Medulla oblongata (tissue), 1 donor: ENCODE results near the gene MED15.

Source experiments
- DNase-seq: peaks from one replicate; pipeline ENCODE4 v3.0.0-alpha.2; 2015; ENCODE audit errors: extremely low spot score

MED15 gene

GRCh38 chr22:20509344-20510047 lies 2.1 kb downstream of the MED15 start:
- peak; percentile 88 for DNase-seq

GRCh38 chr22:20510811-20511577 lies 3.6 kb downstream of the MED15 start:
- no peak for DNase-seq

DNA sequence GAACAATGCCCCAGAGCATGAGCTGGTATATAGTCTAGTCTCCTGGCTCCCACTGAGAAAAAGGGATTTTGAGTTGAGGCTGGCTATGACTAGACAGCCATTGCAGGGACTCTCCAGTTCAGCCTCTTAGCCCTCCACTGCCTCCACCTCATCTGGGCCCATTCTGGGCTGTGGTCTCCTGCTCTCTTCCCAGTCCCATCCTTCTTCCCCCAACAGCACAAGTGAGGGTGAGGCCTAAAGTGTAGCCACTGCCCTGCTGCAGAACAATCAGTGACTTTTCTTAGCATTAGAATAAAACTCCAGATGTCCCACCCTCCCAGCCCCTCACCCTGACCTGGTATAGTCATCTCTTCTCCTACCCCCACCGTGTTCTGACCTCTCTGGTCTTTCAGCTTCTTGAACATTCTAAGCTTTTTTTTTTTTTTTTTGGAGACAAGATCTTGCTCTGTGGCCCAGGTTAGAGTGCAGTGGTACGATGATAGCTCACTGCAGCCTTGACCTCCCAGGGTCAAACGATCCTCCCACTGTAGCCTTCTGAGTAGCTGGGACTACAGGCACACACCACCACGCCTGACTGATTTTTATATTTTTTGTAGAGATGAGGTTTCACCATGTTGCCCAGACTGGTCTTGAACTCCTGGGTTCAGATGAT lies 4.3 kb downstream of the MED15 start:
- no peak for DNase-seq

- no peak for DNase-seq
Measured at GRCh38 chr22:20514658-20515406, 7.4 kb downstream of the MED15 start.

GRCh38 chr22:20516399-20516798 lies 9.0 kb downstream of the MED15 start:
- no peak for DNase-seq

DNA sequence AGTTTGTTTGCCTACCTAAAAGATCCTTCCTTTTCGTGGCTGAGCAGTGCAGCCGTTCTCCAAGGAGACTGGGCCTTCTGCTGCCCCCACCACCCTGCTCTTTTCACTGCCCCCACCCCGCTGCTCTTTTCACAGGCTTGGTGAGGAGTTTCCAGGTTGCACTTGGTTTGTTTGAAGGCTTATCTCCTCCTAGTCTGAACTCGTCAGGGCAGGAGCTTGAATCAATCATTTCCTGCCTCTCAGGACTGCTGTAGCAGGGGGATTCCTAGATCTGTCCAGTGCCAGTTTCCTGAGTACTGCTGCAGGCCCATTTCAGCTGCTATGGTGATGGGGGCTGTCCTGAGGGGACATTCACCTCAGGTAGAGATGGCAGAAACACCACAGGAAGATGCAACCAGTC lies 10.0 kb downstream of the MED15 start:
- DNase-seq, result no peak

DNA sequence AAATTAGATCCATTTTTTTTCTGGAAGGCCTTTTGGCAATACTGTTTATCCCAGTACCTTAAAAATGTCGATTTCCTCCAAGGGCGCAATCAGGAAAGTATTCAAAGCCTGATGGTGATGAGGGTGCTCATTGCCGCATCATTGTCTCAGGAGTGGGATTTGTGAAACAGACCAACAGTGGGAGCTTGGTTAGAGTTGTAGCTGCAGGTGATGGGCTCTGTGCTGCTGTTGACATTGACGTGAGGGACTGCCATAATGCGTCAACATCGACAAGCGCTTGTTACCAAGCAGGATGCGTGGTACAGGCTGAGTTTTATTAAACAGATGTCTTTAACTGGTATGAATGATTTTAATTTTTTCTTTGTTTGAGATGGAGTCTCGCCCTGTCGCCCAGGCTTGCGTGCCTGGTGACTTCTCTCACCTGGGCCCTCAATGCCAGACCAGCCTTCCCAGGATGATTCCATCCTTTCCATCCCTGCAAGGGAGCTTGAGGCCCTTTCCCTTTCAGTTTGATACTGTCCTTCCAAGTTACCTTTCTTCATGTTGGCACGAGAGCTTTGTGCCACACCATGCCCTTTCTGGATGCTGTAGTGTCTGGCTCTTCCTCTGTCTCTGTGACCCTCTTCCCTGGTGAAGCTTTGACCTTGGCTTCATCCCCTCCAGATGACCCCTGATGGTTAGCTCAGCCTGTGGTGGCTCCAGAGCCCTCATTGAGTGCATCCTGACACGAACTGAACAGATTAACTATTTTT lies 10.6 kb downstream of the MED15 start:
- no peak for DNase-seq

GRCh38 chr22:20519558-20519957 lies 12.1 kb downstream of the MED15 start:
- DNase-seq, result no peak

DNA sequence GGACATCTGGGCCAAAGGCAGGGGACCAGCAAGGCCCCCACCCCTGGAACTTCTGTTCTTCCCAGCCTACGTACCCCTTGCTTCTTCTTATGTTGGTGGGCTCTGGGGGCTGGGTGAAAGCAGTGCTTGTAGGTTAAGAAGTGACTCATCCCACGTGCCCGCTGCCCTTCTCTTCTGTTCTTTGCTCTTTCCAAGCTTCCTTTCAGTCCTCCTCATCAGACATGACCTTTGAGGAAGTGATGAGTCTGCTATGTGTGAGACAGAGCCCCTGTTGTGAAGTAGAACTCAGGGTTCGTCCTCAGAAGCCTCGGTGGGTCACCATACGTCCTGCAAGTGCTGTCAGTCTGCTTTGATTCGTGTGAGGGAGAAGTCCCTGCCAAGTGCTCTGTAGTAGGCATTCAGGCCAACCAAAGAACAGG lies 12.7 kb downstream of the MED15 start:
- no peak for DNase-seq

DNA sequence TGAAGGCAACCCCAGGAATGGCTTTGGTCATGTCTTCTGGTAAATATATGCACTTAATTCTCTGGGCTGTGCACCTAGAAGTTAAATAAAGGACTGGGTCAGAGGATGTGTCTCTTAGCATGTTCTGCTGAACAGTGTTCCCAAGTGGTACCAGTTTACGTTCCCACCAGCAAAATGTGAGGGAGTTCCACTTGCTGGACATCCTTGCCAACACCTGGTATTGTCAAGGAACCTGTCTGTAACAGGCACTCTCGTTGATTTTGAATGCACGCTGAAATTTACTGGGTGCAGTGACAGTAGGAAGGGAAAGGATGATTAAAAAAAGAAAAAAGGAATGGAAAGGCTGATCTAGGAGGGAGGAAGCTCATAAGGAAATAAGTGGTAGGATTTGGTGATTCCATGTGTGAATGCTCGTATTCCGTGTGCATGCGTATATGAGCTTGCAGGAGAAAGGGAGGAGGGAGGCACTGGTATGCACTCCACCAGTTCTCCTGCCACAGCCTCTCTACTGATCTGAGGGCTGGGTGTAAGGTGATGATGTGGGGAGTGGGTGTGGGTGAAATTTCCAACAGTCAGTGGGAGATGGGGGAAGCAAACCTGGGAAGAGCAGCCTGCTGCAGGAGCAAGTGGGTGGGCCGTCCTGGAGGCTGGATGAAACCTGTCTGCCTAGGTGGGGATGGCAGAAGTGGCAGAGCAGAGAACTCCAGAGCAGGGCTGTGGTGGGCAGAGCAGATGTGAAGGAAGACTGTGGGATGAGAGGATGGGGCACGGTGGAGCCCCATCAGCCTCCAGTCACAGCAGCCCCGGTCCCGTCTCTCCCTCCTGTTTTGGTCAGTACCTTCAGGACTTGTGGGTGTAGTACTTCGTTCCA lies 15.0 kb downstream of the MED15 start:
- no peak for DNase-seq

DNA sequence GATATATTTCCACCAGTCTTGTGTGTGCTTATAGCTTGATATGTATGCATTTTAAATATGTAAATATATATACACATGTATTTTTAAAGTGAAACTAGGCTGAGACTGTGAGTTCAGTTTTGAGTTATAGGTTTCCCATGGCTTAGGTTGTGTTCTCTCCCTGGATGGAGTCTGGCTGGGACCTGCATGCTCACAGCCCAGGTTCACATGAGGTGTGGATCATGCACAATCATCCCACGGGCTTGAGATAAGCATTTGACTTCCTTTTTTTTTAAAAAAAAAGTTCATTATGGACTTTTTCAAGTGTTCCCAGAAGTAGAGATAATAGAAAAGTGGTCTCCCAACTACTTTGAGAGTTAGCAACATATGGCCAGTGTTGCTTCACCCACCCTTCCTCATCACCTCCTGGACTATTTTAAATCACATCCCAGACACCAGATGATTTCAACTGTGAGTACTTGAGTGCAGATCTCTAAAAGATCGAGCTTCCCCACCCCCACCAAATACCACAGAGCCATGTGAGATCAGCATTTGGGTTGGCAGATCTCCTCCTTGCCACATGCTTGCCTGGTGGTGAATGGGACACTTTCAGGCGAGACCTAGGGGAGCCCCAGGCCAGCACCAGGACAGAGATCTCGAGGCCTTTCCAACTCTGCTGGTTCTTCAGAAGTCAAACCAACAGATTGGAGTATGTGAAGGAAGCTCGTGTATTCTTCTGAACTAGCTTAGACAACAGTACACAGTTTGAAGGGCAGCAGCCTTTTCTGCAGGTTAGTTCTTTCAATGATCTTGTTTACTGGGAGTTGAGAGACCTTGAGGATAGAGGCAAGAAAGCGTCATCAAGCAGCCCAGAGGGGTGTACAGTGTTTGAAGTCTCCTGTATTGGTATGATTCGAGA lies 15.9 kb downstream of the MED15 start:
- DNase-seq, result no peak

GRCh38 chr22:20524004-20524481 lies 16.6 kb downstream of the MED15 start:
- no peak for DNase-seq

DNA sequence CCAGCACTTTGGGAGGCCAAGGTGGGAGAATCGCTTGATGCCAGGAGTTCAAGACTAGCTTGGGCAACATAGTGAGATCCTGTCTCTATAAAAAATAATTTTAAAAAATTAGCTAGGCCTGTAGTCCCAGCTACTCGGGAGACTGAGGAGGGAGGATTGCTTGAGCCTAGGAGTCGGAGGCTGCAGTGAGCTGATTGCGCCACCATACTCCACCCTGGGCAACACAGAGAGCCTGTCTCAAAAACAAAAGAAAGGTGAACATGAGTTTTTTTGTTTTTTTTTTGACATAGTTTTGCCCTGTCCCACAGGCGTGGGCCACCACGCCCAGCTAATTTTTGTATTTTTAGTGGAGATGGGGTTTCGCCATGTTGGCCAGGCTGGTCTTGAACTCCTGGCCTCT lies 17.6 kb downstream of the MED15 start:
- DNase-seq, result no peak

DNA sequence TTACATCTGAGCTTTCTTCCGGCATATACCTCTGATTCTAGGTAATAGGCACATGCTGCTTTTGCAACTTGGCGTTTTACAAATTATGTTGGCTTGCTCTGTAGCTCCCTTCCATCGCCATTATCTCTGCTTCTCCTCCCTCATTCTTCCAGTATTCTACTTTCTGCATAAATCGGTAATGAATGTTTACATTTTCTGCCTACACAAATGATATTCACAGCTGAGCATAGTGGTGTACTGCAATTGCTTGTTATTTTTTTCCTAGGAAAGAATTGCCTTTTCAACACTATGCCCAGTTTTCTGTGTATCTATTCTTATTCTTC lies 18.9 kb downstream of the MED15 start:
- DNase-seq, result no peak

GRCh38 chr22:20526628-20527355 lies 19.4 kb downstream of the MED15 start:
- no peak for DNase-seq

GRCh38 chr22:20528405-20528978 lies 21.1 kb downstream of the MED15 start:
- DNase-seq, result no peak

GRCh38 chr22:20530368-20531153 lies 23.2 kb downstream of the MED15 start:
- no peak for DNase-seq

GRCh38 chr22:20531154-20531403 lies 23.7 kb downstream of the MED15 start:
- DNase-seq, result no peak
